ENCODE measurements around the gene CEBPZOS. TPM values are rescaled to one million over a fixed set of nuclear protein-coding genes. Genes with fewer than 3 reads are reported as not detected.

Gene CEBPZOS
- total RNA-seq, 1 experiment from 2014 or later, result 61.8 TPM

GRCh38 chr2:37180006-37180639, 16.2 kb upstream of the CEBPZOS start:
- ChIA-PET POLR2A (ENCODE audit: low non-redundant PET) (no interaction called here), CTCF (no interaction called here)
- Histone ChIP-seq H3K27me3 (replicated peaks; ENCODE audit: insufficient read depth, low read depth, low read length, poor library complexity) (no peaks in the 10 kb centered on the region), H3K36me3 (ENCODE audit: insufficient read depth, low read length, poor library complexity, severe bottlenecking) (no peaks in the 10 kb centered on the region), H3K4me1 (ENCODE audit: insufficient read depth, low read length, poor library complexity, severe bottlenecking) (no peaks in the 10 kb centered on the region), H3K27ac (ENCODE audit: low read depth, low read length, poor library complexity, severe bottlenecking) (no peak overlapping the region), H3K4me3 (ENCODE audit: low read depth, low read length, poor library complexity, severe bottlenecking) (no peak overlapping the region), H3K9me3 (ENCODE audit: low read depth, low read length, poor library complexity, severe bottlenecking) (no peaks in the 10 kb centered on the region)
- intact Hi-C loops (cut with micrococcal nuclease; ENCODE audit: unreplicated experiment), result no loop called here
- DNase-seq (ENCODE audit: low spot score), result no peak
- BruUV-seq (replicated peaks), result no TSS peak
- TF ChIP-seq EZH2 (IDR thresholded peaks at IDR 0.05; ENCODE audit: borderline replicate concordance, low read depth, low read length, poor library complexity, severe bottlenecking), result no peak
- TF ChIP-seq CTCF (conservative IDR thresholded peaks at IDR 0.05; ENCODE audit: low read depth, low read length), result peak; percentile 32; the same call in 1 of the 2 replicates

- DNase-seq (ENCODE audit: low spot score), result no peak
- intact Hi-C loops (cut with micrococcal nuclease; ENCODE audit: unreplicated experiment), result no loop called here
- ChIA-PET CTCF (no interaction called here), POLR2A (ENCODE audit: low non-redundant PET) (no interaction called here)
- no peaks in the 10 kb centered on the region for H3K4me1 ChIP-seq (ENCODE audit: insufficient read depth, low read length, poor library complexity, severe bottlenecking)
- H3K36me3 ChIP-seq (ENCODE audit: insufficient read depth, low read length, poor library complexity, severe bottlenecking), result no peaks in the 10 kb centered on the region
- no TSS peak for BruUV-seq (replicated peaks)
- H3K9me3 ChIP-seq (ENCODE audit: low read depth, low read length, poor library complexity, severe bottlenecking), result no peaks in the 10 kb centered on the region
- no peak overlapping the region for H3K4me3 ChIP-seq (ENCODE audit: low read depth, low read length, poor library complexity, severe bottlenecking)
- TF ChIP-seq EZH2 (IDR thresholded peaks at IDR 0.05; ENCODE audit: borderline replicate concordance, low read depth, low read length, poor library complexity, severe bottlenecking), result no peak
- no peak overlapping the region for H3K27ac ChIP-seq (ENCODE audit: low read depth, low read length, poor library complexity, severe bottlenecking)
- H3K27me3 ChIP-seq (replicated peaks; ENCODE audit: insufficient read depth, low read depth, low read length, poor library complexity), result no peaks in the 10 kb centered on the region
These were observed 15.7 kb upstream of the CEBPZOS start for GRCh38 chr2:37180640-37181039.

- Histone ChIP-seq H3K27ac (ENCODE audit: low read depth, low read length, poor library complexity, severe bottlenecking) (no peak overlapping the region), H3K36me3 (ENCODE audit: insufficient read depth, low read length, poor library complexity, severe bottlenecking) (no peaks in the 10 kb centered on the region), H3K27me3 (replicated peaks; ENCODE audit: insufficient read depth, low read depth, low read length, poor library complexity) (no peaks in the 10 kb centered on the region), H3K9me3 (ENCODE audit: low read depth, low read length, poor library complexity, severe bottlenecking) (no peaks in the 10 kb centered on the region), H3K4me1 (ENCODE audit: insufficient read depth, low read length, poor library complexity, severe bottlenecking) (no peaks in the 10 kb centered on the region), H3K4me3 (ENCODE audit: low read depth, low read length, poor library complexity, severe bottlenecking) (no peak overlapping the region)
- no TSS peak for BruUV-seq (replicated peaks)
- TF ChIP-seq CTCF (conservative IDR thresholded peaks at IDR 0.05; ENCODE audit: low read depth, low read length) (no peak), EZH2 (IDR thresholded peaks at IDR 0.05; ENCODE audit: borderline replicate concordance, low read depth, low read length, poor library complexity, severe bottlenecking) (no peak)
- CTCF ChIA-PET, result no interaction called here
- POLR2A ChIA-PET (ENCODE audit: low non-redundant PET), result no interaction called here
- DNase-seq (ENCODE audit: low spot score), result peak; percentile 40
- intact Hi-C loops (cut with micrococcal nuclease; ENCODE audit: unreplicated experiment), result no loop called here
These were observed 14.3 kb upstream of the CEBPZOS start for GRCh38 chr2:37181726-37182684.

Measured in A673 (cell line).